NT2/D1 (cell line): ENCODE measurements around the gene TTYH3.

Source experiments
- SUZ12 ChIP-seq: IDR thresholded peaks from 2 replicates; pipeline ENCODE4 v1.6.1; 2011; ENCODE audit not compliant: insufficient read length, insufficient read depth; ENCODE audit errors: extremely low read depth
- YY1 ChIP-seq: IDR thresholded peaks from 2 replicates; pipeline ENCODE4 v1.6.1; 2011; ENCODE audit not compliant: insufficient read length, insufficient read depth

DNA sequence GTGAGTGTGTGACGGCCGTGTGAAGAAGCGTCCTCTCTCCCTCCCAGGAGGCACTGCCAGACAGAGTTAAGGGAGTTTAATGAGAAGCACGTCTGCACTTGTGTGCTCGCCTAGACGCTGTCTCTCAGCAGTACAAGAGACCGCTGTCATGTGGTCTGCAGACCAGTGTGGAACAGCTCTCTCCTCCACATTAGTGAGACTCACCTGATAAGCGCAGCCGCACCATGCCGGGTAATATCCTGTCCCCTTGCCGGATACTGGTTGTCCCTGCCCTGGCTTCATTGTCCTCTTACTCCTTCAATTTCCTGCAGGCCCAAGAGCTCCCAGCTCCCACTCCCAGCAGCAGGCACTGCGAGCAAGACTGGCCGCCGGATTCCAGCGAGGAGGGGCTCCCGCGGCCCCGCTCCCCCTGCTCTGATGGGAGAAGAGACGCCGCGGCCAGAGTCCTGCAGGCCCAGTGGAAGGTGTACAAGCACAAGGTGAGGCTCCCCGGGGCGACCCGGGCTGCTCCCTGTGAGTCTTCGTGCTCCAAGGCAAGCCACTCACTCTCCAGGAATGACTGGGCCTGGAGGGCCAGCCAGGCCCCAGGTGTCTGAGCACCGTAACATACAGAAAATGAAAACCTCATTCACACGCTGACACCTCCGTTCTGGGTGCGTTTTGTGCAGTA is 33.5 kb upstream of the TTYH3 start:
- TF ChIP-seq SUZ12 (no peak), YY1 (no peak)
